ENCODE results near the gene ADAMTS10. TPM values are rescaled to one million over a fixed set of nuclear protein-coding genes. Genes with fewer than 3 reads are reported as not detected.
A peak's percentile ranks its signal among the peaks of the same experiment; 100 is the strongest.

The ADAMTS10 gene
- total RNA-seq, 1 experiment from 2014 or later = 26.5 TPM

GRCh38 chr19:8609279-8610040, 1.1 kb downstream of the ADAMTS10 start:
- Histone ChIP-seq H4K8ac (replicated peaks; ENCODE audit: insufficient read length, low read depth, low read length) (no peak overlapping the region), H2BK20ac (ENCODE audit: low read depth, low read length, poor library complexity, severe bottlenecking) (no peak overlapping the region), H3K18ac (ENCODE audit: insufficient read length, low read depth, low read length) (peak overlapping the region; percentile 61), H2BK5ac (ENCODE audit: insufficient read length, low read length) (no peak overlapping the region), H3K79me2 (ENCODE audit: insufficient read depth, low read length) (no peaks in the 10 kb centered on the region), H3K4ac (ENCODE audit: low read depth, low read length) (no peak overlapping the region), H2BK15ac (ENCODE audit: low read depth, low read length) (no peak overlapping the region), H3K27me3 (ENCODE audit: insufficient read depth, low read length) (no peaks in the 10 kb centered on the region), H2BK12ac (ENCODE audit: insufficient read length, low read depth, low read length) (no peak overlapping the region), H3K27ac (ENCODE audit: insufficient read length, low read depth, low read length) (peak overlapping the region; percentile 2), H3K4me2 (ENCODE audit: insufficient read depth, insufficient read length, low read length) (peak overlapping the region; percentile 90), H3K14ac (ENCODE audit: insufficient read depth, low read length) (peak overlapping the region; percentile 61), H4K5ac (ENCODE audit: insufficient read length, low read depth, low read length) (no peak overlapping the region), H3K79me1 (ENCODE audit: insufficient read depth, low read depth, low read length, poor library complexity, severe bottlenecking) (no peaks in the 10 kb centered on the region), H2AK5ac (ENCODE audit: insufficient read length, low read length) (no peak overlapping the region), H4K20me1 (ENCODE audit: control insufficient read depth, insufficient read depth, insufficient read length) (no peaks in the 10 kb centered on the region), H3K23me2 (ENCODE audit: insufficient read length, low read depth, low read length, poor library complexity, severe bottlenecking) (peaks cover 8% of the 10 kb centered on the region), H3K56ac (ENCODE audit: insufficient read length, low read depth, low read length) (no peak overlapping the region), H2BK120ac (ENCODE audit: low read depth, low read length, poor library complexity, severe bottlenecking) (no peak overlapping the region), H3K9ac (ENCODE audit: extremely low read depth, insufficient read length, low read length) (peak overlapping the region; percentile 38), H3K23ac (ENCODE audit: insufficient read length, low read depth, low read length) (no peak overlapping the region), H3K4me1 (ENCODE audit: insufficient read depth, low read length) (peaks cover 6% of the 10 kb centered on the region), H4K91ac (ENCODE audit: insufficient read length, low read depth, low read length) (no peak overlapping the region), H3T11ph (ENCODE audit: low read length) (no peak overlapping the region), H3K9me3 (ENCODE audit: control insufficient read depth, low read depth, low read length) (no peaks in the 10 kb centered on the region), H2AFZ (ENCODE audit: low read length) (no peak overlapping the region)
- Mint-ChIP-seq H3K27me3 (ENCODE audit: low read depth) (no peaks in the 10 kb centered on the region), H3K9me3 (peaks cover 3 to 5% of the 10 kb centered on the region in 2 experiments; a peak in 4 of 5 replicates), H3K27ac (peak overlapping the region; percentile 89 to 97 (median 92)), H3K36me3 (ENCODE audit: insufficient read depth in 1 of 3, low read depth in 3 of 3) (peaks cover 10 to 25% (median 18%) of the 10 kb centered on the region in 3 experiments), H3K4me3 (peak overlapping the region; percentile 88 to 93), H3K4me1 (peaks cover 33 to 47% of the 10 kb centered on the region in 2 experiments)
- DNase-seq = peak; percentile 82
- WGBS (ENCODE audit: extremely low coverage, insufficient read length, low lambda C conversion rate) = no CpG with 5 or more reads among the region's 47 CpGs
- peak; percentile 46; the same call in 2 of the 3 replicates for TF ChIP-seq CTCF (conservative IDR thresholded peaks at IDR 0.05)

All from H9 (cell line).